Measurements from ENCODE around the gene FGG. TPM values are rescaled to one million over a fixed set of nuclear protein-coding genes. Genes with fewer than 3 reads are reported as not detected.

The FGG gene
- total and polyA plus RNA-seq, 2 donors (not counting 3 experiments of a cell fraction or from before 2014, with no cell fraction given), result not detected

- H3K9me3 ChIP-seq (replicated peaks; ENCODE audit: control insufficient read depth, insufficient read depth, low read length), result no peaks in the 10 kb centered on the region
- no TSS peak for BruUV-seq (replicated peaks)
- no peak overlapping the region for H3K4me2 ChIP-seq (ENCODE audit: insufficient read depth, low read length)
- H3K4me1 ChIP-seq (ENCODE audit: control insufficient read depth, extremely low read depth, insufficient read depth, low read length), result no peaks in the 10 kb centered on the region
- H3K9ac ChIP-seq (replicated peaks; ENCODE audit: extremely low read depth, insufficient read depth, low read length), result no peak overlapping the region
- no peaks in the 10 kb centered on the region for H3K36me3 ChIP-seq (ENCODE audit: control insufficient read depth in 2 of 2, extremely low read depth in 1 of 2, insufficient read depth in 2 of 2, low read length in 2 of 2)
- CTCF ChIA-PET, result interaction anchor here (5.0 to 5.2 kb wide), 2 partner anchors 62 to 67 kb away, joined by 93 to 112 read pairs; no protein-coding TSS in a partner anchor
- TF ChIP-seq CTCF (IDR thresholded peaks at IDR 0.05; ENCODE audit: extremely low read depth in 1 of 2, insufficient read depth in 1 of 2, low read depth in 1 of 2, low read length in 2 of 2) (no peak), JUN (IDR thresholded peaks at IDR 0.05; ENCODE audit: borderline replicate concordance, insufficient read depth, insufficient read length, low read depth) (no peak), POLR2AphosphoS5 (IDR thresholded peaks at IDR 0.05; ENCODE audit: insufficient read depth, low read depth, low read length) (no peak), POLR2A (IDR thresholded peaks at IDR 0.05; ENCODE audit: low read depth, low read length) (no peak), GATA2 (IDR thresholded peaks at IDR 0.05; ENCODE audit: insufficient read depth, insufficient read length, low read depth, low read length) (no peak), FOS (IDR thresholded peaks at IDR 0.05; ENCODE audit: borderline replicate concordance, insufficient read depth, low read length) (no peak)
- TF ChIP-seq, protein P1, sequence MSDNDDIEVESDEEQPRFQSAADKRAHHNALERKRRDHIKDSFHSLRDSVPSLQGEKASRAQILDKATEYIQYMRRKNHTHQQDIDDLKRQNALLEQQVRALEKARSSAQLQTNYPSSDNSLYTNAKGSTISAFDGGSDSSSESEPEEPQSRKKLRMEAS (IDR thresholded peaks at IDR 0.05; ENCODE audit: insufficient read depth, insufficient read length), result no peak
- POLR2A ChIA-PET, result no interaction called here
- intact Hi-C loops (cut with micrococcal nuclease) (no loop called here), dilution Hi-C loops (cut with MboI; ENCODE audit: extremely low pct_ligation_motif_present, low sequenced_read_pairs) (no loop called here)
- H3K27ac ChIP-seq (ENCODE audit: insufficient read depth, low read depth, low read length), result no peak overlapping the region
- no peak for FAIRE-seq
- H3K79me2 ChIP-seq (ENCODE audit: control insufficient read depth, insufficient read depth, low read length), result no peaks in the 10 kb centered on the region
- H3K9me1 ChIP-seq (replicated peaks; ENCODE audit: control insufficient read depth, extremely low read depth, insufficient read depth, low read length), result no peaks in the 10 kb centered on the region
- H4K20me1 ChIP-seq (replicated peaks; ENCODE audit: control insufficient read depth, extremely low read depth, insufficient read depth, low read length), result no peaks in the 10 kb centered on the region
- no peak overlapping the region for H2AFZ ChIP-seq (ENCODE audit: low read depth, low read length)
- H3K4me3 ChIP-seq (replicated peaks in 1 of 3; ENCODE audit: insufficient read depth in 1 of 3, low read depth in 1 of 3, low read length in 3 of 3), result no peak overlapping the region
- peaks cover 1 to 4% of the 10 kb centered on the region in 2 experiments for H3K27me3 ChIP-seq (ENCODE audit: control insufficient read depth in 2 of 2, insufficient read depth in 2 of 2, low read length in 2 of 2)
- no peak for DNase-seq (ENCODE audit: low read depth, low spot score)
Measured at GRCh38 chr4:154620111-154620510, 7.7 kb upstream of the FGG start.
